Muscle layer of duodenum (tissue), 2 donors: ENCODE measurements around the gene ZNF442.
"Not testable (repeated sequence)": the region's sequence is repeated elsewhere in the genome, so short reads cannot be mapped to it uniquely, and the experiment has no call there.

Source experiments
- H3K27ac ChIP-seq: one replicate; pipeline ENCODE4 v1.7.0; 2013; ENCODE audit warnings: mild to moderate bottlenecking, low read length
- H3K27me3 ChIP-seq: one replicate; pipeline ENCODE4 v1.7.0; 2013; ENCODE audit warnings: low read depth, mild to moderate bottlenecking, control low read depth, low read length
- H3K36me3 ChIP-seq, 2 donors: one replicate each; pipeline ENCODE4 v1.7.0; 2013; ENCODE audit warnings: low read length in 2 of 2, control low read depth in 1 of 2, mild to moderate bottlenecking in 1 of 2; ENCODE audit not compliant: insufficient read depth in 2 of 2, control insufficient read depth in 1 of 2
- H3K4me1 ChIP-seq, 2 donors: one replicate each; pipeline ENCODE4 v1.7.0; 2013; ENCODE audit warnings: low read length in 2 of 2, mild to moderate bottlenecking in 2 of 2, control low read depth in 1 of 2, moderate library complexity in 1 of 2; ENCODE audit not compliant: insufficient read depth in 2 of 2, control insufficient read depth in 1 of 2
- H3K4me3 ChIP-seq, 2 donors: one replicate each; pipeline ENCODE4 v1.7.0; 2013; ENCODE audit warnings: low read length in 2 of 2, low read depth in 1 of 2, mild to moderate bottlenecking in 1 of 2
- H3K9me3 ChIP-seq, 2 donors: one replicate each; pipeline ENCODE4 v1.7.0; 2013; ENCODE audit warnings: low read length in 2 of 2, control low read depth in 1 of 2, mild to moderate bottlenecking in 1 of 2; ENCODE audit not compliant: control insufficient read depth in 1 of 2
- donor health status: healthy.

Gene ZNF442

GRCh38 chr19:12318782-12319413, 46.6 kb downstream of the ZNF442 start:
- H3K27ac ChIP-seq = no peak overlapping the region
- H3K9me3 ChIP-seq = peaks cover 0 to 15% of the 10 kb centered on the region in 2 donors
- no peaks in the 10 kb centered on the region for H3K27me3 ChIP-seq
- no peaks in the 10 kb centered on the region for H3K4me1 ChIP-seq
- peaks cover 10 to 41% of the 10 kb centered on the region in 2 donors for H3K36me3 ChIP-seq
- H3K4me3 ChIP-seq = no peak overlapping the region

- H3K27ac ChIP-seq = no peak overlapping the region
Observed at GRCh38 chr19:12314553-12314952, 50.9 kb downstream of the ZNF442 start.

DNA sequence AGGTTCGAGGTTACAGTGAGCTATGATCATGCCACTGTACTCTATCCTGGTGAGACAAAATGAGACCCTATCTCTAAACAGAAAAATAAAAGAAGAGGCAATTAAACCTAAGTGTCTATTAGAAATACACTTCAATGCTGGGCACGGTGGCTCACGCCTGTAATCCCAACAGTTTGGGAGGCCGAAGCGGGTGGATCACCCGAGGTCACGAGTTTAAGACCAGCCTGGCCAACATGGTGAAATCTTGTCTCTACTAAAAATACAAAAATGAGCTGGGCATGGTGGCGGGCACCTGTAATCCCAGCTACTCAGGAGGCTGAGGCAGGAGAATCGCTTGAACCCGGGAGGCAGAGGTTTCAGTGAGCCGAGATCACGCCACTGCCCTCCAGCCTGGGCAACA, 56.6 kb downstream of the ZNF442 start:
- not testable (repeated sequence) for H3K4me3 ChIP-seq, H3K36me3 ChIP-seq, H3K4me1 ChIP-seq, H3K9me3 ChIP-seq, H3K27me3 ChIP-seq, H3K27ac ChIP-seq

More at GRCh38 chr19:12314553-12314952, 50.9 kb downstream of the ZNF442 start:
- H3K36me3 ChIP-seq = peaks cover 9 to 19% of the 10 kb centered on the region in 2 donors
- H3K9me3 ChIP-seq = peaks cover 0 to 6% of the 10 kb centered on the region in 2 donors
- no peaks in the 10 kb centered on the region for H3K4me1 ChIP-seq
- no peaks in the 10 kb centered on the region for H3K27me3 ChIP-seq
- no peak overlapping the region for H3K4me3 ChIP-seq
